Osteoblast (primary cell): Measurements from ENCODE around the gene DCAF10. TPM values are rescaled to one million over a fixed set of nuclear protein-coding genes. Genes with fewer than 3 reads are reported as not detected.

Experiments used
- DNase-seq: peaks from one replicate; pipeline ENCODE4 v3.0.0; 2011; ENCODE audit warnings: low spot score, mixed read lengths; ENCODE audit not compliant: insufficient read length; ENCODE audit errors: missing footprints
- H2AFZ ChIP-seq: 2 replicates; pipeline ENCODE4 v1.6.0; 2011; ENCODE audit warnings: mild to moderate bottlenecking, low read length
- H3K27ac ChIP-seq: 2 replicates; pipeline ENCODE4 v1.5.1; 2011; ENCODE audit warnings: mild to moderate bottlenecking, low read depth, low read length, moderate library complexity
- H3K27me3 ChIP-seq: 2 replicates; pipeline ENCODE4 v1.6.0; 2012; ENCODE audit warnings: mild to moderate bottlenecking, control low read depth, inconsistent platforms, low read length, moderate library complexity; ENCODE audit not compliant: insufficient read depth
- H3K36me3 ChIP-seq: 2 replicates; pipeline ENCODE4 v1.5.1; 2011; ENCODE audit warnings: mild to moderate bottlenecking, low read length, control low read depth, moderate library complexity; ENCODE audit not compliant: insufficient read depth
- H3K4me1 ChIP-seq: 2 replicates; pipeline ENCODE4 v1.5.1; 2011; ENCODE audit warnings: mild to moderate bottlenecking, low read length, control low read depth, moderate library complexity; ENCODE audit not compliant: insufficient read depth
- H3K4me2 ChIP-seq: 2 replicates; pipeline ENCODE4 v1.6.0; 2011; ENCODE audit warnings: mild to moderate bottlenecking, low read length; ENCODE audit not compliant: insufficient read depth
- H3K4me3 ChIP-seq: fragments of 200-600 bp; sonication (generic); 3 replicates; pipeline ENCODE4 v1.5.1; 2012; ENCODE audit warnings: mild to moderate bottlenecking, low read length, inconsistent platforms; ENCODE audit not compliant: insufficient read depth
- H3K79me2 ChIP-seq: 2 replicates; pipeline ENCODE4 v1.6.0; 2012; ENCODE audit warnings: mild to moderate bottlenecking, low read length, control low read depth, inconsistent platforms; ENCODE audit not compliant: insufficient read depth
- H3K9me3 ChIP-seq: 2 replicates; pipeline ENCODE4 v1.5.1; 2011; ENCODE audit warnings: low read depth, low read length, control low read depth
- H4K20me1 ChIP-seq: 2 replicates; pipeline ENCODE4 v1.6.0; 2012; ENCODE audit warnings: mild to moderate bottlenecking, low read length, control low read depth; ENCODE audit not compliant: insufficient read depth
- total RNA-seq: library from RNA; depleted of rRNA; stranded (reverse); fragments of >200 nt; gene quantifications from 2 replicates; pipeline ENCODE4 v1.2.3, GENCODE V29; 2012
- TF ChIP-seq, protein P1 (sequence below): IDR thresholded peaks from 2 replicates; pipeline ENCODE4 v1.5.1; 2011; ENCODE audit warnings: mild to moderate bottlenecking, low read depth, low read length, moderate library complexity; ENCODE audit errors: extremely low read depth

The DCAF10 gene
- total RNA-seq, 1 donor, result 30.4 TPM

DNA sequence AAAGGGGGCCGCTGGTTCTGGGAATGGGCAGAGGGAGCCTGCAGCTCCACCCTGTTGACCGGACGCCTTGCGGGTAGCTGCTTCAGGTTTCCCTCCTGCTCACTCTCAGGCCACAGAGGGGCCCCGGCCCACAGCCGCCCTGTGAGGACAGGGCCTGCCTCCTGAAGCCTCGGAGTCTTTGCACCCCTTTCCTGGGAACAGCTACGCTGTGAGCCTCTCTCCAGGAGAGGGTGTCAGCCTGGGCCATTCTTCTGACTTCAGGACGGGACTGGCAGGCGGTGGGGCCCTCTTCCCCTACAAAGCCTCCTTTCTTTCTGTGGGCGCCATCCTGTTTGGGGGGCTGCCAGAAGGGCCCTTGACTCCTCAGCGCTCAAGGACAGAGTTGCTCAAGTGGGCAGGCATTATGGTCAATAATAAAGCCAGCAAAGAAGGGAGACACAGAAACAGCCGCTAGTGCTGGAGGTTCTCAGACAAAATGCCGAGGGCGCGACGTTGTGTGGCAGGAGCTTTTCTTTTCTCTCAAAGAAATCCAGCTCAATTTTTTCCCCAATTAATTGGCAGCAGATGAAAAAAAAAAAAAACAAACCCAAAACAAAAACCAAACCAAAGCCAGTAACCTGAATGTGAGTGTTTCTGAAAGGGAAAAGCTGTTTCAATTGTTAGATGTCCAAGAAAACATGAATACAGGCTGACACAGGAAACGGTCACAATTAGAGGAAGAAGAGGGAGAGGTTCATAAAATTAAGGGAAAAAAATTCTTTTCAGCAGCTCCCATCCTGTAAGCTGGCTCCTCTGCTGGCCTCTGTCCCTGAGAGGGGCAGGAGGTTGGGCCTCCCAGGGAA, 116.1 kb downstream of the DCAF10 start:
- Histone ChIP-seq H4K20me1 (no peaks in the 10 kb centered on the region), H3K4me3 (no peak overlapping the region), H3K9me3 (no peaks in the 10 kb centered on the region), H2AFZ (no peak overlapping the region), H3K36me3 (peaks cover 16% of the 10 kb centered on the region), H3K79me2 (no peaks in the 10 kb centered on the region), H3K4me2 (no peak overlapping the region), H3K4me1 (no peaks in the 10 kb centered on the region), H3K27ac (no peak overlapping the region), H3K27me3 (no peaks in the 10 kb centered on the region)
- TF ChIP-seq, protein P1, sequence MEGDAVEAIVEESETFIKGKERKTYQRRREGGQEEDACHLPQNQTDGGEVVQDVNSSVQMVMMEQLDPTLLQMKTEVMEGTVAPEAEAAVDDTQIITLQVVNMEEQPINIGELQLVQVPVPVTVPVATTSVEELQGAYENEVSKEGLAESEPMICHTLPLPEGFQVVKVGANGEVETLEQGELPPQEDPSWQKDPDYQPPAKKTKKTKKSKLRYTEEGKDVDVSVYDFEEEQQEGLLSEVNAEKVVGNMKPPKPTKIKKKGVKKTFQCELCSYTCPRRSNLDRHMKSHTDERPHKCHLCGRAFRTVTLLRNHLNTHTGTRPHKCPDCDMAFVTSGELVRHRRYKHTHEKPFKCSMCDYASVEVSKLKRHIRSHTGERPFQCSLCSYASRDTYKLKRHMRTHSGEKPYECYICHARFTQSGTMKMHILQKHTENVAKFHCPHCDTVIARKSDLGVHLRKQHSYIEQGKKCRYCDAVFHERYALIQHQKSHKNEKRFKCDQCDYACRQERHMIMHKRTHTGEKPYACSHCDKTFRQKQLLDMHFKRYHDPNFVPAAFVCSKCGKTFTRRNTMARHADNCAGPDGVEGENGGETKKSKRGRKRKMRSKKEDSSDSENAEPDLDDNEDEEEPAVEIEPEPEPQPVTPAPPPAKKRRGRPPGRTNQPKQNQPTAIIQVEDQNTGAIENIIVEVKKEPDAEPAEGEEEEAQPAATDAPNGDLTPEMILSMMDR, result no peak
- DNase-seq, result peak; percentile 66

Other genes with a start within 250 kb of the DCAF10 start
- 27.7 and 28.6 TPM in 2 replicates for gene FBXO10, start 224.4 kb upstream of the DCAF10 start, total RNA-seq
- gene TOMM5, start 208.2 kb upstream of the DCAF10 start, total RNA-seq, result 69.5 and 72.4 TPM in 2 replicates
- not detected in 2 replicates for gene FRMPD1, start 149.8 kb upstream of the DCAF10 start, total RNA-seq
- gene TRMT10B, start 47.0 kb upstream of the DCAF10 start, total RNA-seq, result 2.9 and 3.3 TPM in 2 replicates
- 24.6 and 39.8 TPM in 2 replicates for gene EXOSC3, start 15.7 kb upstream of the DCAF10 start, total RNA-seq
- gene SLC25A51, start 103.3 kb downstream of the DCAF10 start, total RNA-seq, result 114 and 119 TPM in 2 replicates